K562 (cell line): ENCODE results near the gene CCDC116. TPM values are rescaled to one million over a fixed set of nuclear protein-coding genes. Genes with fewer than 3 reads are reported as not detected.

ENCODE experiments used
- ATAC-seq: fragments of 200-7000 bp; cut with Tn5 transposase; 3 replicates; pipeline ENCODE4 v1.9.1; 2020; ENCODE audit warnings: moderate library complexity
- BruUV-seq: library from RNA; stranded (reverse); fragments of 400-500 nt; replicated peaks from 2 replicates; lab custom pipeline; 2021; lab: Mats Ljungman, UMichigan
- CTCF ChIA-PET: fragments of 300-600 bp; formaldehyde crosslinking; extraction: SDS; loops from one replicate; lab custom pipeline; 2021; ENCODE audit warnings: low intra/inter-chr PET ratio; lab: Yijun Ruan, JAX
- POLR2A ChIA-PET: fragments of 300-600, 350-650 bp; sonication (Branson Sonifier 250); formaldehyde crosslinking; extraction: SDS; loops from one replicate; lab custom pipeline; 2021; ENCODE audit warnings: antibody characterized with exemption, inconsistent platforms; lab: Yijun Ruan, JAX
- DNase-seq, 4 experiments: peaks; one replicate each; pipeline versions ENCODE4 v3.0.0 to v3.0.0-alpha.2; 2011 to 2018; ENCODE audit warnings: low spot score in 3 of 4, mixed read lengths in 3 of 4; ENCODE audit errors: extremely low read depth in 1 of 4
- FAIRE-seq: peaks from 2 replicates; lab custom pipeline; 2011; peaks lifted over from hg19 to GRCh38; lab: Jason Lieb, UNC
- H2AFZ ChIP-seq: 2 replicates; pipeline ENCODE4 v1.6.0; 2011; ENCODE audit warnings: low read depth, low read length, control low read depth, inconsistent platforms
- H3K27ac ChIP-seq: fragments of 200-600 bp; 3 replicates; pipeline ENCODE4 v1.8.0; 2011; ENCODE audit warnings: low read depth, mild to moderate bottlenecking, control low read depth, inconsistent platforms, low read length, moderate library complexity, mixed read lengths; ENCODE audit errors: extremely low read depth
- H3K27me3 ChIP-seq, 2 experiments: fragments of 300-600 bp in 1 of 2; 2 replicates in 1 of 2; 3 replicates in 1 of 2; pipeline versions ENCODE4 v1.6.0 to v1.8.0; 2011; ENCODE audit warnings: inconsistent platforms in 2 of 2, low read length in 2 of 2, mild to moderate bottlenecking in 1 of 2, mixed read lengths in 1 of 2, moderate library complexity in 1 of 2; ENCODE audit not compliant: control insufficient read depth in 2 of 2, insufficient read depth in 2 of 2
- H3K36me3 ChIP-seq: fragments of 300-600 bp; 3 replicates; pipeline ENCODE4 v1.8.0; 2011; ENCODE audit warnings: mild to moderate bottlenecking, low read length, inconsistent platforms; ENCODE audit not compliant: control insufficient read depth, insufficient read depth
- H3K4me1 ChIP-seq, 2 experiments: fragments of 200-600 bp in 1 of 2; replicated peaks in 1 of 2; 2 replicates in 1 of 2; 3 replicates in 1 of 2; pipeline versions ENCODE4 v1.5.1 to v1.8.0; 2011; ENCODE audit warnings: inconsistent platforms in 2 of 2, low read length in 2 of 2, mild to moderate bottlenecking in 1 of 2, mixed read lengths in 1 of 2, moderate library complexity in 1 of 2; ENCODE audit not compliant: control insufficient read depth in 2 of 2, insufficient read depth in 2 of 2
- H3K4me2 ChIP-seq: 2 replicates; pipeline ENCODE4 v1.6.1; 2011; ENCODE audit warnings: low read length, control low read depth, inconsistent platforms, mixed read lengths; ENCODE audit not compliant: insufficient read depth
- H3K4me3 ChIP-seq: fragments of 200-600 bp; sonication (generic), shearing (Covaris generic); 2 replicates; pipeline ENCODE4 v1.5.1; 2016; ENCODE audit warnings: control low read depth, inconsistent platforms
- H3K79me2 ChIP-seq: fragments of 200-600 bp; 3 replicates; pipeline ENCODE4 v1.8.0; 2011; ENCODE audit warnings: low read length, inconsistent platforms; ENCODE audit not compliant: control insufficient read depth, insufficient read depth
- H3K9ac ChIP-seq, 2 experiments: 2 replicates each; pipeline versions ENCODE4 v1.6.0 to v1.6.1; 2011; ENCODE audit warnings: low read depth in 2 of 2, low read length in 2 of 2, control low read depth in 1 of 2, inconsistent platforms in 1 of 2, mild to moderate bottlenecking in 1 of 2, mixed read lengths in 1 of 2; ENCODE audit not compliant: insufficient read depth in 1 of 2
- H3K9me1 ChIP-seq: one replicate; pipeline ENCODE4 v1.6.0; 2011; ENCODE audit warnings: inconsistent platforms, mild to moderate bottlenecking, low read length, moderate library complexity; ENCODE audit not compliant: control insufficient read depth, insufficient read depth
- H3K9me3 ChIP-seq: replicated peaks from 2 replicates; pipeline ENCODE4 v1.5.1; 2011; ENCODE audit warnings: low read depth, low read length, inconsistent platforms; ENCODE audit not compliant: control insufficient read depth, insufficient read depth
- H4K20me1 ChIP-seq: replicated peaks from 2 replicates; pipeline ENCODE4 v1.6.1; 2011; ENCODE audit warnings: low read length, inconsistent platforms, mixed read lengths; ENCODE audit not compliant: control insufficient read depth, insufficient read depth
- CREB1 ChIP-seq, 2 experiments: sonication (generic) in 1 of 2; formaldehyde crosslinking in 1 of 2; IDR thresholded peaks; 2 replicates each; pipeline versions ENCODE4 v1.6.1 to v1.8.0; 2012 to 2022; ENCODE audit warnings: inconsistent platforms in 1 of 2, mild to moderate bottlenecking in 1 of 2, missing genetic modification reagents in 1 of 2, moderate library complexity in 1 of 2
- ZFPM2 ChIP-seq: fragments of 250-450 bp; sonication (Bioruptor Pico); IDR thresholded peaks from 2 replicates; pipeline ENCODE4 v1.5.1; 2022; ENCODE audit warnings: mild to moderate bottlenecking
- ZNF408 ChIP-seq: fragments of 250-450 bp; sonication (Bioruptor Pico); IDR thresholded peaks from 2 replicates; pipeline ENCODE4 v1.4.0; 2020; ENCODE audit warnings: low read depth, mild to moderate bottlenecking, moderate library complexity
- ZNF551 ChIP-seq: fragments of 250-450 bp; sonication (Bioruptor Pico); IDR thresholded peaks from 2 replicates; pipeline ENCODE4 v1.5.0; 2021; ENCODE audit warnings: mild to moderate bottlenecking, moderate library complexity
- WGBS: fragments of 100-300 bp; shearing (Covaris generic); methylation state at CpG from one replicate; pipeline ENCODE4 v1.1.6; 2016; ENCODE audit warnings: low coverage, mixed read lengths; ENCODE audit not compliant: insufficient coverage; ENCODE audit errors: missing lambda C conversion rate; 5-methylcytosine and 5-hydroxymethylcytosine counted together
- in situ Hi-C: fragments of 300-500 bp; cut with MboI; formaldehyde crosslinking; loops from 4 replicates; pipeline ENCODE4 v1.15.0; 2018; ENCODE audit warnings: inconsistent platforms, mixed read lengths
- intact Hi-C: fragments of 100-400 bp; cut with micrococcal nuclease; formaldehyde crosslinking; loops from 2 replicates; pipeline ENCODE4 v1.14.2; 2022
- polyA plus RNA-seq, 8 experiments: library from polyadenylated mRNA; depleted of rRNA in 4 of 8; stranded (reverse) in 5 of 8; unstranded in 3 of 8; fragments of >200 nt; fragmentation: Nextera tagmentation in 2 of 8; fragmentation: Illumina TruSeq in 1 of 8; extraction: Ambion mirVana in 2 of 8; extraction: Trizol in 1 of 8; gene quantifications; 2 replicates each; pipeline versions ENCODE4 v1.2.1 to v1.2.3, GENCODE V29; 2011 to 2014; ENCODE audit warnings: inconsistent platforms in 1 of 8, missing spikeins in 1 of 8
- total RNA-seq, 7 experiments: library from RNA; depleted of rRNA in 6 of 7; stranded (reverse); fragments of >200 nt in 6 of 7; fragmentation: Illumina TruSeq in 2 of 7; extraction: Trizol in 2 of 7; gene quantifications; 2 replicates each; pipeline versions ENCODE4 v1.2.1 to v1.2.3, GENCODE V29; 2011 to 2021; ENCODE audit warnings: low replicate concordance in 1 of 7
- TF ChIP-seq, protein P1 (sequence below): fragments of 450-650 bp; IDR thresholded peaks from 2 replicates; pipeline ENCODE4 v1.6.1; 2016; ENCODE audit warnings: low read depth, mild to moderate bottlenecking, moderate library complexity
- TF ChIP-seq, protein P2 (sequence below): fragments of 450-650 bp; formaldehyde crosslinking; IDR thresholded peaks from 2 replicates; pipeline ENCODE4 v1.4.0; 2022; ENCODE audit warnings: missing genetic modification characterization
- TF ChIP-seq, protein P3 (sequence below), 2 experiments: fragments of 450-650 bp in 1 of 2; sonication (generic) in 1 of 2; formaldehyde crosslinking in 1 of 2; IDR thresholded peaks in 1 of 2; conservative IDR thresholded peaks in 1 of 2; 2 replicates each; pipeline versions ENCODE4 v1.6.1 to v1.8.1; 2016 to 2023; ENCODE audit warnings: mild to moderate bottlenecking in 2 of 2, moderate library complexity in 2 of 2, inconsistent platforms in 1 of 2, missing genetic modification reagents in 1 of 2
- TF ChIP-seq, protein P4 (sequence below): sonication (generic); formaldehyde crosslinking; IDR thresholded peaks from 2 replicates; pipeline ENCODE4 v1.8.0; 2023; ENCODE audit warnings: mild to moderate bottlenecking, missing genetic modification reagents
- TF ChIP-seq, protein P5 (sequence below): fragments of 250-450 bp; sonication (Bioruptor Pico); IDR thresholded peaks from 2 replicates; pipeline ENCODE4 v1.9.0; 2021; ENCODE audit warnings: mild to moderate bottlenecking, inconsistent platforms

CCDC116 gene
- total and polyA plus RNA-seq, 9 of the 15 experiments (the other 6 are each of a cell fraction or from before 2014, with no cell fraction given) = 1.6 to 11.3 (median 4.7) TPM

DNA sequence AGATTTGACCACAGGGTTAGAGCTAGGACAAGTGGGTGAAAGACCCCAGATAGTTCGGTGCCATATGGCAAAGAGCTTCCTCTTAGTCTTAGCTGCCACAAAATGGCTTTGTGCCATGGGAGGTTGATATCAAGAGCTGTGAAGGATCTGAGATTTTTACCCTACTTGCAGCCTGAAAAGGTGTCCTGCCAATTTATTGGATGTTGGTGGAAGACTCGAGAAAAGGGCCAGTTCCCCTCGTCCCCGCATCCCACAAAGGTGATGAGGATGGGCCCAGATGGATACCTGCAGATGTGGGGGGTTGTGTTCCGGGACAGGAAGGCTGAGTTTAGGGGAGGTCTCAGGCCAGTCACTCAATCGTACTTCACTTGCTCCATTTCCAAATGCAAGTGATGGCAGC lies 30.0 kb upstream of the CCDC116 start (continued):
- TF ChIP-seq, protein P1, sequence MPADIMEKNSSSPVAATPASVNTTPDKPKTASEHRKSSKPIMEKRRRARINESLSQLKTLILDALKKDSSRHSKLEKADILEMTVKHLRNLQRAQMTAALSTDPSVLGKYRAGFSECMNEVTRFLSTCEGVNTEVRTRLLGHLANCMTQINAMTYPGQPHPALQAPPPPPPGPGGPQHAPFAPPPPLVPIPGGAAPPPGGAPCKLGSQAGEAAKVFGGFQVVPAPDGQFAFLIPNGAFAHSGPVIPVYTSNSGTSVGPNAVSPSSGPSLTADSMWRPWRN = no peak
- TF ChIP-seq CREB1 (IDR thresholded peaks at IDR 0.05) (no peak), CREB1 (CRISPR knock-in tag; IDR thresholded peaks at IDR 0.05) (no peak), ZNF551 (CRISPR knock-in tag) (no peak)
- TF ChIP-seq, all 486 proteins: peak for 19

DNA sequence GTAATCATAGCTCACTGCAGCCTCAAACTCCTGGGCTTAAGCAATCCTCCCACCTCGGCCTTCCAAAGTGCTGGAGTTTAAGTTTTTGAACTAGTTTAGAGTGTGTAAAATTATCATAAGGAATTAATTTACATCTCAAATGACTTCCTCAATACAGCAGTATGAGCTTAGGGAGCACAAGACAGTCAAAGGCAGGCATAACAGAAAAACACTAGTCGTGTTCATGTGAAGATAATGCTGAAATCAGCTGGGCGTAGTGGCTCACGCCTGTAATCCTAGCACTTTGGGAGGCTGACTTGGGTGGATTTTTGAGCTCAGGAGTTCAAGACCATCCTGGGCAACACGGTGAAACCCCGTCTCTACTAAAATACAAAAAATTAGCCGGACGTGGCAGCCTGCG lies 28.6 kb upstream of the CCDC116 start:
- ATAC-seq = 0 out of 3 replicates have a peak, but pooled peaks have one; percentile 1
- DNase-seq = no peak
- peaks cover 26 to 29% of the 10 kb centered on the region in 2 experiments for H3K4me1 ChIP-seq
- in situ Hi-C loops = no loop called here
- peaks cover 93% of the 10 kb centered on the region for H3K79me2 ChIP-seq
- WGBS = 65% methylated on average over 9 of the region's 9 CpGs
- BruUV-seq = no TSS peak
- peak overlapping the region in 1 of 2 experiments; percentile 21; a peak in 1 of 4 replicates for H3K9ac ChIP-seq
- H3K27me3 ChIP-seq = peaks cover 0 to 2% of the 10 kb centered on the region in 2 experiments; a peak in 1 of 5 replicates
- peaks cover 67% of the 10 kb centered on the region for H4K20me1 ChIP-seq
- H3K9me3 ChIP-seq = no peaks in the 10 kb centered on the region
- peak overlapping the region; percentile 4; the same call in 1 of the 3 replicates for H3K27ac ChIP-seq
- intact Hi-C loops = loop anchor here (2.0 kb wide), 1 partner anchor 15 kb away; no protein-coding TSS in a partner anchor
- no peak overlapping the region for H3K4me3 ChIP-seq
- H2AFZ ChIP-seq = no peak overlapping the region
- no peak overlapping the region for H3K4me2 ChIP-seq
- H3K36me3 ChIP-seq = peaks cover 64% of the 10 kb centered on the region; the same call in 2 of the 3 replicates
- H3K9me1 ChIP-seq = peaks cover 28% of the 10 kb centered on the region
- POLR2A ChIA-PET = interaction anchor here (0.6 to 76.8 kb wide), 7 partner anchors 5 to 631 kb away, joined by 3 to 4622 read pairs (median 3); partner anchors contain the start of genes CCDC116, PPIL2, SDF2L1 and YDJC
- CTCF ChIA-PET = interaction anchor here (0.6 kb wide), 2 partner anchors 46 to 832 kb away, joined by 3 read pairs; no protein-coding TSS in a partner anchor
- no peak for FAIRE-seq
- TF ChIP-seq, protein P2, sequence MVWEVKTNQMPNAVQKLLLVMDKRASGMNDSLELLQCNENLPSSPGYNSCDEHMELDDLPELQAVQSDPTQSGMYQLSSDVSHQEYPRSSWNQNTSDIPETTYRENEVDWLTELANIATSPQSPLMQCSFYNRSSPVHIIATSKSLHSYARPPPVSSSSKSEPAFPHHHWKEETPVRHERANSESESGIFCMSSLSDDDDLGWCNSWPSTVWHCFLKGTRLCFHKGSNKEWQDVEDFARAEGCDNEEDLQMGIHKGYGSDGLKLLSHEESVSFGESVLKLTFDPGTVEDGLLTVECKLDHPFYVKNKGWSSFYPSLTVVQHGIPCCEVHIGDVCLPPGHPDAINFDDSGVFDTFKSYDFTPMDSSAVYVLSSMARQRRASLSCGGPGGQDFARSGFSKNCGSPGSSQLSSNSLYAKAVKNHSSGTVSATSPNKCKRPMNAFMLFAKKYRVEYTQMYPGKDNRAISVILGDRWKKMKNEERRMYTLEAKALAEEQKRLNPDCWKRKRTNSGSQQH (CRISPR knock-in tag) = no peak
- TF ChIP-seq, protein P3, sequence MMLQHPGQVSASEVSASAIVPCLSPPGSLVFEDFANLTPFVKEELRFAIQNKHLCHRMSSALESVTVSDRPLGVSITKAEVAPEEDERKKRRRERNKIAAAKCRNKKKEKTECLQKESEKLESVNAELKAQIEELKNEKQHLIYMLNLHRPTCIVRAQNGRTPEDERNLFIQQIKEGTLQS (IDR thresholded peaks at IDR 0.05) = no peak
- TF ChIP-seq, protein P3 (CRISPR knock-in tag; conservative IDR thresholded peaks at IDR 0.05) = no peak
- TF ChIP-seq ZNF408 (CRISPR knock-in tag) = no peak
- TF ChIP-seq, protein P4, sequence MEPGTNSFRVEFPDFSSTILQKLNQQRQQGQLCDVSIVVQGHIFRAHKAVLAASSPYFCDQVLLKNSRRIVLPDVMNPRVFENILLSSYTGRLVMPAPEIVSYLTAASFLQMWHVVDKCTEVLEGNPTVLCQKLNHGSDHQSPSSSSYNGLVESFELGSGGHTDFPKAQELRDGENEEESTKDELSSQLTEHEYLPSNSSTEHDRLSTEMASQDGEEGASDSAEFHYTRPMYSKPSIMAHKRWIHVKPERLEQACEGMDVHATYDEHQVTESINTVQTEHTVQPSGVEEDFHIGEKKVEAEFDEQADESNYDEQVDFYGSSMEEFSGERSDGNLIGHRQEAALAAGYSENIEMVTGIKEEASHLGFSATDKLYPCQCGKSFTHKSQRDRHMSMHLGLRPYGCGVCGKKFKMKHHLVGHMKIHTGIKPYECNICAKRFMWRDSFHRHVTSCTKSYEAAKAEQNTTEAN (CRISPR knock-in tag) = peak; percentile 72; the same call in 1 of the 2 replicates
- TF ChIP-seq ZFPM2 (CRISPR knock-in tag) = no peak
- TF ChIP-seq, protein P5, sequence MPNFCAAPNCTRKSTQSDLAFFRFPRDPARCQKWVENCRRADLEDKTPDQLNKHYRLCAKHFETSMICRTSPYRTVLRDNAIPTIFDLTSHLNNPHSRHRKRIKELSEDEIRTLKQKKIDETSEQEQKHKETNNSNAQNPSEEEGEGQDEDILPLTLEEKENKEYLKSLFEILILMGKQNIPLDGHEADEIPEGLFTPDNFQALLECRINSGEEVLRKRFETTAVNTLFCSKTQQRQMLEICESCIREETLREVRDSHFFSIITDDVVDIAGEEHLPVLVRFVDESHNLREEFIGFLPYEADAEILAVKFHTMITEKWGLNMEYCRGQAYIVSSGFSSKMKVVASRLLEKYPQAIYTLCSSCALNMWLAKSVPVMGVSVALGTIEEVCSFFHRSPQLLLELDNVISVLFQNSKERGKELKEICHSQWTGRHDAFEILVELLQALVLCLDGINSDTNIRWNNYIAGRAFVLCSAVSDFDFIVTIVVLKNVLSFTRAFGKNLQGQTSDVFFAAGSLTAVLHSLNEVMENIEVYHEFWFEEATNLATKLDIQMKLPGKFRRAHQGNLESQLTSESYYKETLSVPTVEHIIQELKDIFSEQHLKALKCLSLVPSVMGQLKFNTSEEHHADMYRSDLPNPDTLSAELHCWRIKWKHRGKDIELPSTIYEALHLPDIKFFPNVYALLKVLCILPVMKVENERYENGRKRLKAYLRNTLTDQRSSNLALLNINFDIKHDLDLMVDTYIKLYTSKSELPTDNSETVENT (CRISPR knock-in tag) = no peak
